B cell (primary cell): ENCODE measurements around the gene FIBP. TPM values are rescaled to one million over a fixed set of nuclear protein-coding genes. Genes with fewer than 3 reads are reported as not detected.
A peak's percentile ranks its signal among the peaks of the same experiment; 100 is the strongest.

Experiments used
- ATAC-seq: fragments of 200-7000 bp; cut with Tn5 transposase; one replicate; pipeline ENCODE4 v1.10.0; 2021; ENCODE audit warnings: low read depth, mild to moderate bottlenecking, moderate number of reproducible peaks, moderate library complexity
- CTCF ChIA-PET: fragments of 350-600 bp; sonication (Branson Sonifier 250); formaldehyde crosslinking; loops from one replicate; lab custom pipeline; 2021; ENCODE audit warnings: antibody characterized with exemption, inconsistent platforms; lab: Charles Lee
- POLR2A ChIA-PET: fragments of 350-600 bp; sonication (Branson Sonifier 250); formaldehyde crosslinking; loops from one replicate; lab custom pipeline; 2021; ENCODE audit warnings: antibody characterized with exemption; lab: Charles Lee
- DNase-seq: peaks from one replicate; pipeline ENCODE4 v3.0.0; 2013
- H2AFZ ChIP-seq: 2 replicates; pipeline ENCODE4 v1.6.1; 2012; ENCODE audit warnings: mild to moderate bottlenecking, low read depth, low read length; ENCODE audit not compliant: insufficient read depth, poor library complexity, severe bottlenecking
- H3K27ac ChIP-seq, 2 donors: 1 replicate in 1 of 2; 2 replicates in 1 of 2; pipeline ENCODE4 v1.5.1; 2012 to 2013; ENCODE audit warnings: low read length in 2 of 2, mild to moderate bottlenecking in 2 of 2, moderate library complexity in 1 of 2
- H3K27me3 ChIP-seq, 4 experiments: fragments of 200-600 bp in 1 of 4; sonication (generic) in 1 of 4; replicated peaks in 1 of 4; 1 replicate in 2 of 4; 2 replicates in 2 of 4; pipeline versions ENCODE4 v1.6.1 to v1.7.0; 2013 to 2016; ENCODE audit warnings: low read length in 3 of 4, mild to moderate bottlenecking in 2 of 4, mixed read lengths in 1 of 4, moderate library complexity in 1 of 4; ENCODE audit not compliant: insufficient read depth in 4 of 4, control insufficient read depth in 3 of 4; ENCODE audit errors: control extremely low read depth in 1 of 4
- H3K36me3 ChIP-seq, 2 experiments: replicated peaks in 1 of 2; 1 replicate in 1 of 2; 2 replicates in 1 of 2; pipeline versions ENCODE4 v1.6.1 to v1.7.1; 2013; ENCODE audit warnings: low read length in 1 of 2; ENCODE audit not compliant: insufficient read depth in 2 of 2, control insufficient read depth in 1 of 2; ENCODE audit errors: control extremely low read depth in 1 of 2, extremely low read depth in 1 of 2
- H3K4me1 ChIP-seq, 2 donors: fragments of 200-600 bp in 1 of 2; sonication (generic) in 1 of 2; 1 replicate in 1 of 2; 2 replicates in 1 of 2; pipeline versions ENCODE4 v1.5.1 to v1.6.1; 2013 to 2017; ENCODE audit warnings: low read length in 2 of 2; ENCODE audit not compliant: control insufficient read depth in 2 of 2, insufficient read depth in 2 of 2
- H3K4me2 ChIP-seq: replicated peaks from 2 replicates; pipeline ENCODE3; 2012; ENCODE audit warnings: mild to moderate bottlenecking, low read depth, low read length; ENCODE audit not compliant: poor library complexity, severe bottlenecking
- H3K4me3 ChIP-seq, 5 experiments: fragments of 200-600 bp in 1 of 5; sonication (generic) in 1 of 5; 1 replicate in 3 of 5; 2 replicates in 2 of 5; pipeline versions ENCODE4 v1.5.1 to v1.7.0; 2011 to 2016; ENCODE audit warnings: low read length in 4 of 5, mild to moderate bottlenecking in 4 of 5, low read depth in 2 of 5, control low read depth in 1 of 5, moderate library complexity in 1 of 5; ENCODE audit not compliant: insufficient read depth in 1 of 5; ENCODE audit errors: control extremely low read depth in 1 of 5, extremely low read depth in 1 of 5
- H3K79me2 ChIP-seq: fragments of 200-600 bp; sonication (generic); one replicate; pipeline ENCODE4 v1.6.0; 2016; ENCODE audit warnings: low read length; ENCODE audit not compliant: control insufficient read depth, insufficient read depth
- H3K9ac ChIP-seq: fragments of 200-600 bp; sonication (generic); 2 replicates; pipeline ENCODE4 v1.6.1; 2017; ENCODE audit warnings: mild to moderate bottlenecking, low read length, moderate library complexity
- H3K9me3 ChIP-seq, 3 donors: one replicate each; pipeline versions ENCODE4 v1.6.1 to v1.7.1; 2013; ENCODE audit warnings: low read length in 2 of 3; ENCODE audit not compliant: control insufficient read depth in 2 of 3, insufficient read depth in 1 of 3; ENCODE audit errors: control extremely low read depth in 1 of 3
- H4K20me1 ChIP-seq: 2 replicates; pipeline ENCODE4 v1.6.0; 2012; ENCODE audit warnings: mild to moderate bottlenecking, low read length; ENCODE audit not compliant: insufficient read depth, control insufficient read depth, poor library complexity, severe bottlenecking
- H3K27ac Mint-ChIP-seq: one replicate; pipeline ENCODE4 v1.8.0; 2021; ENCODE audit warnings: mixed read lengths
- H3K27me3 Mint-ChIP-seq: one replicate; pipeline ENCODE4 v1.8.0; 2021; ENCODE audit warnings: mixed read lengths
- H3K4me1 Mint-ChIP-seq: one replicate; pipeline ENCODE4 v1.8.0; 2021; ENCODE audit warnings: mixed read lengths
- H3K4me3 Mint-ChIP-seq: one replicate; pipeline ENCODE4 v1.8.0; 2021; ENCODE audit warnings: mixed read lengths
- H3K9me3 Mint-ChIP-seq: one replicate; pipeline ENCODE4 v1.8.0; 2022; ENCODE audit warnings: mixed read lengths; ENCODE audit not compliant: insufficient read depth
- EZH2 ChIP-seq: IDR thresholded peaks from 2 replicates; pipeline ENCODE4 v1.6.1; 2012; ENCODE audit warnings: borderline replicate concordance, low read depth, mild to moderate bottlenecking, moderate library complexity, low read length; ENCODE audit not compliant: insufficient read depth, poor library complexity, severe bottlenecking
- WGBS: methylation state at CpG from one replicate; pipeline ENCODE4 v1.1.5; 2013; ENCODE audit warnings: missing lambda C conversion rate; ENCODE audit not compliant: insufficient coverage; 5-methylcytosine and 5-hydroxymethylcytosine counted together
- intact Hi-C: fragments of 100-400 bp; cut with micrococcal nuclease; formaldehyde crosslinking; loops from one replicate; pipeline ENCODE4 v1.10.0; 2022
- polyA plus RNA-seq: library from polyadenylated mRNA; depleted of rRNA; stranded (reverse); fragments of >200 nt; gene quantifications from 2 replicates; pipeline ENCODE4 v1.2.3, GENCODE V29; 2012
- total RNA-seq, 2 donors: library from RNA; stranded (reverse); fragments of 120-200 nt in 1 of 2; gene quantifications; 1 replicate in 1 of 2; 2 replicates in 1 of 2; pipeline versions ENCODE4 v1.2.3 to v1.2.4, GENCODE V29; 2013 to 2022
- TF ChIP-seq, protein P1 (sequence below): fragments of 200-600 bp; IDR thresholded peaks from one replicate; pipeline ENCODE4 v1.8.0; 2022; ENCODE audit warnings: antibody characterized with exemption, mild to moderate bottlenecking

Gene FIBP
- total and polyA plus RNA-seq, 2 donors (not counting 1 experiment from before 2014, with no cell fraction given), result 63.4 to 128 TPM

DNA sequence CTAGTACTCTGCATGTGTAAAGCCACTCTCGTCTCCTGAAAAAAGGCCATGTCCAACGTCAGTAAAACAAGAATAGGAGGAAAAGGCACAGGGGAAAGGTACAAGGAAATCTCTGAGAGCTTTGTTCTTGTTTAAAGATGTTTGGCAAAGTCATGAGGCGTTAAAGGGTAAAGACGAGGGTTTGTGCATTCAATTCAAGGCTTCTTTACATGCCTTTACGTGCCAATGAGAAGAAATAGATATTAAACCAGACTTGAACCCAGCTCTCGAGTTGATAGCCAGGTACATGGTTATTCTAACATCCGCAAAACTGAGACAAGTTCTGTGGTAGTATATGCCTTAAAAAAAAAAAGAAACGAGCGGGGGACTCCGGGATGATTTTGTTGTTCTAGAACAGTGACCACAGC, 29.6 kb downstream of the FIBP start:
- peak overlapping the region; percentile 92 for H3K4me3 Mint-ChIP-seq
- no peaks in the 10 kb centered on the region for H3K27me3 Mint-ChIP-seq
- Histone ChIP-seq H4K20me1 (peaks cover 63% of the 10 kb centered on the region), H3K9ac (peak overlapping the region; percentile 79), H3K9me3 (no peaks in the 10 kb centered on the region), H3K27me3 (no peaks in the 10 kb centered on the region), H3K4me2 (peak overlapping the region; percentile 94), H3K36me3 (peaks cover 0 to 53% of the 10 kb centered on the region in 2 experiments), H3K4me1 (peaks cover 27 to 55% of the 10 kb centered on the region in 2 donors), H3K4me3 (peak overlapping the region; percentile 56 to 98 (median 95)), H3K27ac (peak overlapping the region; percentile 77 to 89), H2AFZ (peak overlapping the region; percentile 85), H3K79me2 (peaks cover 68% of the 10 kb centered on the region)
- H3K9me3 Mint-ChIP-seq, result no peaks in the 10 kb centered on the region
- peak overlapping the region; percentile 98 for H3K27ac Mint-ChIP-seq
- H3K4me1 Mint-ChIP-seq, result peaks cover 52% of the 10 kb centered on the region
- intact Hi-C loops, result loop anchor here (1.0 to 5.0 kb wide), 12 partner anchors 14 to 409 kb away; partner anchors contain the start of genes AP5B1, BANF1, C11orf68 and DRAP1
- TF ChIP-seq, protein P1, sequence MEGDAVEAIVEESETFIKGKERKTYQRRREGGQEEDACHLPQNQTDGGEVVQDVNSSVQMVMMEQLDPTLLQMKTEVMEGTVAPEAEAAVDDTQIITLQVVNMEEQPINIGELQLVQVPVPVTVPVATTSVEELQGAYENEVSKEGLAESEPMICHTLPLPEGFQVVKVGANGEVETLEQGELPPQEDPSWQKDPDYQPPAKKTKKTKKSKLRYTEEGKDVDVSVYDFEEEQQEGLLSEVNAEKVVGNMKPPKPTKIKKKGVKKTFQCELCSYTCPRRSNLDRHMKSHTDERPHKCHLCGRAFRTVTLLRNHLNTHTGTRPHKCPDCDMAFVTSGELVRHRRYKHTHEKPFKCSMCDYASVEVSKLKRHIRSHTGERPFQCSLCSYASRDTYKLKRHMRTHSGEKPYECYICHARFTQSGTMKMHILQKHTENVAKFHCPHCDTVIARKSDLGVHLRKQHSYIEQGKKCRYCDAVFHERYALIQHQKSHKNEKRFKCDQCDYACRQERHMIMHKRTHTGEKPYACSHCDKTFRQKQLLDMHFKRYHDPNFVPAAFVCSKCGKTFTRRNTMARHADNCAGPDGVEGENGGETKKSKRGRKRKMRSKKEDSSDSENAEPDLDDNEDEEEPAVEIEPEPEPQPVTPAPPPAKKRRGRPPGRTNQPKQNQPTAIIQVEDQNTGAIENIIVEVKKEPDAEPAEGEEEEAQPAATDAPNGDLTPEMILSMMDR, result no peak
- TF ChIP-seq EZH2, result no peak
- CTCF ChIA-PET, result interaction anchor here (1.4 to 8.6 kb wide), 6 partner anchors 13 to 244 kb away, joined by 3 to 244 read pairs (median 6); partner anchors contain the start of genes CCDC85B, EFEMP2, FIBP and PCNX3
- 0% methylated on average over 6 of the region's 10 CpGs for WGBS
- no peak for DNase-seq
- no peak for ATAC-seq
- POLR2A ChIA-PET, result interaction anchor here (0.6 to 4.8 kb wide), 14 partner anchors 8 to 293 kb away, joined by 3 to 65 read pairs (median 10); partner anchors contain the start of genes BANF1, CCDC85B, EIF1AD and FIBP
